GM23338 (cell line): Measurements from ENCODE around the gene JPH3.

Experiments
- CREB1 ChIP-seq: fragments of 250-450 bp; sonication (Bioruptor Pico); IDR thresholded peaks from 2 replicates; pipeline ENCODE4 v1.5.0; 2020; ENCODE audit warnings: low read depth, mild to moderate bottlenecking, moderate library complexity
- CTCF ChIP-seq, 2 experiments: fragments of 200-600 bp in 1 of 2; sonication (generic) in 1 of 2; conservative IDR thresholded peaks; 2 replicates each; pipeline versions ENCODE4 v1.5.1 to v1.6.1; 2016 to 2017; ENCODE audit warnings: antibody characterized with exemption in 2 of 2, low read depth in 2 of 2, mild to moderate bottlenecking in 2 of 2, moderate library complexity in 1 of 2
- EZH2 ChIP-seq: fragments of 200-600 bp; sonication (generic); IDR thresholded peaks from one replicate; pipeline ENCODE4 v1.8.0; 2017; ENCODE audit warnings: antibody characterized with exemption, mild to moderate bottlenecking, low read depth; ENCODE audit not compliant: unreplicated experiment
- EZH2phosphoT487 ChIP-seq: fragments of 200-600 bp; sonication (generic); IDR thresholded peaks from one replicate; pipeline ENCODE4 v1.8.1; 2018; ENCODE audit warnings: antibody characterized with exemption; ENCODE audit not compliant: unreplicated experiment
- JUNB ChIP-seq: IDR thresholded peaks from one replicate; pipeline ENCODE4 v1.6.1; 2016; ENCODE audit warnings: antibody characterized with exemption; ENCODE audit not compliant: unreplicated experiment

- no peak for TF ChIP-seq CTCF (conservative IDR thresholded peaks at IDR 0.05; ENCODE audit: low read depth in 2 of 2)
- no peak for TF ChIP-seq EZH2
- no peak for TF ChIP-seq EZH2phosphoT487
- TF ChIP-seq CREB1 (CRISPR knock-in tag): no peak
- TF ChIP-seq JUNB: no peak
Observed at GRCh38 chr16:87667946-87668345, 65.6 kb downstream of the JPH3 start.
